GM19395 (cell line): Measurements from ENCODE around the gene LGR6.
A peak's percentile ranks its signal among the peaks of the same experiment; 100 is the strongest.
"Not testable (repeated sequence)": the region's sequence is repeated elsewhere in the genome, so short reads cannot be mapped to it uniquely, and the experiment has no call there.

Experiments
- ATAC-seq: cut with Tn5 transposase; IDR thresholded peaks from one replicate; pipeline ENCODE4 v1.9.1; 2021; ENCODE audit warnings: mild to moderate bottlenecking, moderate library complexity; ENCODE audit not compliant: unreplicated experiment

Gene LGR6

DNA sequence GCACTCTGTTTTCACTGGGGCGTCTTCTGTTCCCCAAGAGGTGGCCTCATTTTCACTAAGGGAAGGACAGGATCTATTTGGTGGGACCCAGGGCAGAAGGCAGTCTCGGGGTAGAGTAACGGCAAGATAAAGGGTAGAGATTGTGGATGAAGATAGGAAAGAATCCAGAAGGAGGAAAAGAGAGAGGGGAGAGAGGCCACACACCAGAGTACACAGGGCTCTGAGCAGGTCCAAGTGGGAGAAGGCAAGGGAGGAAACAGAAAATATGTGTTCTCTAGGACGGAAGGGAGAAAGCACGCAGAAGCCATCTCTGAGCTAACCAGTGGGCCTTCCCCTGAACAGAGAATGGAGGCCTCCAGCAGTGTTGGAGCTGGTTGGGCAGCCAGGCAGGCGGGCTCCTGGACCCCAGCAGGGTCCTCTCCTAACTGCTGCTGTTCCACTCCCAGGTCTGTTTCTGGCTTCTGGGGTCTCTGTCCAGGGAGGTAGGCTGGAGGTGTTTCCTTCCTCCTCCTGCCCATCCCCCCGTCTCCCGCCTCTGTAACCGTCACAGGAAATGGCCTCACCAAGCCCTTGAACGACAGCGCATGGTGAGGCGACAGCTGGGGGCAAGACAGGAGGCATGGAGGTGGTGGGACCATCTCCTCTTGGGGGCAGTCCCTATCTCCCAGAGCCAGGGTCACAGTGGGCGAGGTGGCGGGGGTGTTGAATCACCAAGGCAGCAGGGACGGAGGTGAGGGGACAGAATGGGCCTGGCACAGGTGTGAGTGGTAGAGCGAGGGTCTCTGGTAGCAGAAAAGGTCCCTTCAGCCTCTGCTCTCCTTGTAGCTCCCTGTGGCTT, 33.8 kb upstream of the LGR6 start:
- ATAC-seq = no peak

DNA sequence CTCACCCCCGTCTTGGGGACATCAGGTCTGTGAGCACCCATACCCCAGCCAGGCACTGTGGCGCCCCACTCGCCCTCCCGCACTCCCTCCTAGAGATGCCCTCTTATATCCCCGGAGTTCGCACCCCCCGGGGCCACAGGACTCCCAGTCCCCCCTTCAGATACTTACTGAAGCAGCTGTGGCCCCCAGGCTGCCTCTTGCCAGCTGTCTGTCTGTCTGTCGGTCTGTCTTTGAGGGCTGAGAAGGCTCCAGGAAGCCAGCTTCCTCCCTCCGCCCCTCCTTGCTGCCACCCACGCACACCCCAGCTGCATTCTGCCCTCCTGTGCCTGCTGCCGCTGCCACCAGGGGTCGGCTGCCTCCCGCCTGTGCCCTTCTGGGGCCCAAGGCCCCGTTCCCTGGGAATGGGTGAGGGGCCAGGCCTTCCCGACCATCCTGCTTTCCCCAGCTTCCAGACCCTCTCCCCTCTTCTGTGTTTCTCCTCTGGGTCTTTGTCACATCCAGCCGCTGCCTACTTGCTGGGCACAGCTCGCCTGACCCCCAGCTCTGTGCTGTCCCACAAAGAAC, 33.1 kb upstream of the LGR6 start, which contains the start of gene PTPN7:
TSS of gene PTPN7 (minus strand) at position 226 of the 564 bp plus-strand sequence. CDS start 1,200 bp downstream, outside the sequence.
- no peak for ATAC-seq

DNA sequence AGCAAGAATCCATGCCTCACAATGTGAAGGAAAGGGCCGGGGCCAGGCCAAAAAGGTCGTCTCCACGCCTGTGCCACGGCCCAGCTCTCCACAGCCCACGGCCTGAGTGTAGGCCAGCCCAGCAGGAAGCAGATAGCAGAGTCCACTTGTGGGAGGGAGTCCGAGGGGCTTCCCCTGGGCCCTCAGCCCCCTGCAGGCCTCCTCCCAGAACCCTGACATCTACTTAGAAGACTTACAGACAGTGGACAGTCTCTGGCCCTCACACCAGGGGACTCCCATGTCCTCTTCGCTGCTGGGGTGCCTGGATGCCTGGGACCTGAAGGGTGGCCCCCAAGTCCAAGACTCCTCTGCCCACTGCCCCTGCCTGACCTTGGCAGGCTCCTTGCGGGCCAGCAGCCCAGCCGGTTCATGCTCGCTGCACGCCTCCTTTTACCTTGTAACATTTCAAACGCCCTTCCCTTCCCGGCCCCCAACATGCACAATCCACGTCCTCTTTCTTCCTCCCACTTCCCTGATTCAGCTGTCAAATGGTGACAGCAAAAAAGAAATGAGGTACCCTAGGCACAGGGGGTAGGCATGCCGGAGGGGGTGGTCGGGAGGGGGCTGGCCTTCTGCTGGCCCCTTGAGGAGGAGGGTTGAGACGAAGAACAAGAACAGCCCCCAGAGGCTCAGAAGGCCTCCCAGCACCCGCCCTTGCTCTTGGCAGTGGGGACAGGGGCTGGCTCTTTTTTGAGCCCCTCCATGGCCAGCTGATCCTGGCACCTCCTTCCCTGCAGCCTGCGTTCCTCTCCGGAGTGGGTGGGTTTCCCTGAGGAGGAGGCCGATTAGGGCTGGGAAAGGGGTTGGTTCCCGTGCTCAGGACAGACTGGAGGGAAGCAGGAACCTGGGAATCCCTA, 32.2 kb upstream of the LGR6 start:
- no peak for ATAC-seq

DNA sequence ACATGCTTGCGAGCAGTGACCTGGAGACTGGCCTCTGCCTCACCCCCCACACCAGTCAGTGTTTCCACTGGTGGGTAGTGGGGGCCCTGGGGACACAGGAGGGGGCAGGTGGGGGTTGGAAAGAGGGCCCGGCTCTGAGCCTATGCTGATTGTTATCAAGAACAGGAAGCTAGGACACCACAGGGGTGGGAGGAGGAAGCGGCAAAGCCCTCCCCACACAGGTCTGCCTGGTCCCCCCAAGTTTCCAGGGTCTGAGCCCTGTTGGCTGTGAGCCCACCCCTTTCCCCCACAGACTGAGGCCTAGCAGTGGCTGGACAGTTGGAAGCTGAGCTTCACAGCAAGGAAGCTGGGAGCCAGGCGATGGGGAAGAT, 31.6 kb upstream of the LGR6 start:
- ATAC-seq = no peak

DNA sequence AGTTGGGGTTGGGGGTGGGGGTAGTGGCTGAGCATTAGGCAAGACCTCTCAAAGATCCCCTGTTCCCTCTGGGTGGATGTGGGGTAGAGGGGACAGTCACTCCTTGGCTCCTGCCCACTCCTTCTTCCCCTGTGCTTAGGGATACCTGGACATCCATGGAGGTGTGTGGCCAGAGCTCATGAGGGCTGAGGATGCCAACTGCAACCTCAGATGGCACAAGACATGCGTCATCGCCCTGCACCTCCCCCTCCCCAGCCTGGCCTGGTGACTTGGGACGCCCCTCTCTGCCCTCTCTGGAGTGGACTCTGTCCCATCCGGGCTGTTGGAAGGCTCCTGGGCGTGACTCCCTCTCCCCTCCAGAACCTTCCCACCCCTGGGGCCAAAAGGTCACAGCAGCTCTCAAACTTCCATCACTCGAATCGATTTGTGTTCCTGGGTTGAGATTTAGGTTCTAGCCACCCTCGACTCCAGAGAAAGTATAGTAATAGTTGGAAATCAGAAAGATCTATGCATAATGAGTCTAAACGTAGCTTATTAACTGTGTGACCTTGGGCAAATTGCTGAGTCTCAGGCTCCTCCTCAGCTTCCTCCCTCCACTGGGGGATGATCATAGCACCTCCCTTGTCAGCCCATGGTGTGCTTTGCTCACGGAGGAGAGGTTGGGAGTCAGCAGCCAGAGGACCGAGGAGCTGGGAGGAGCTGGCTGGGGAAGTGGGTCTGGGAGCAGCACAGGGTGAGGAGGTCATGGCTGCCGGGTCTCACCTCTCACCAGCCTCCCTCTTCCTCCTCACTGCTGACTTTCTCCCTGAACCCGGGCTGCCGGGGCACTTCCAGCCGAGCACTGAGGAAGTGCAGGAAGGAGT, 30.9 kb upstream of the LGR6 start:
- ATAC-seq = no peak

DNA sequence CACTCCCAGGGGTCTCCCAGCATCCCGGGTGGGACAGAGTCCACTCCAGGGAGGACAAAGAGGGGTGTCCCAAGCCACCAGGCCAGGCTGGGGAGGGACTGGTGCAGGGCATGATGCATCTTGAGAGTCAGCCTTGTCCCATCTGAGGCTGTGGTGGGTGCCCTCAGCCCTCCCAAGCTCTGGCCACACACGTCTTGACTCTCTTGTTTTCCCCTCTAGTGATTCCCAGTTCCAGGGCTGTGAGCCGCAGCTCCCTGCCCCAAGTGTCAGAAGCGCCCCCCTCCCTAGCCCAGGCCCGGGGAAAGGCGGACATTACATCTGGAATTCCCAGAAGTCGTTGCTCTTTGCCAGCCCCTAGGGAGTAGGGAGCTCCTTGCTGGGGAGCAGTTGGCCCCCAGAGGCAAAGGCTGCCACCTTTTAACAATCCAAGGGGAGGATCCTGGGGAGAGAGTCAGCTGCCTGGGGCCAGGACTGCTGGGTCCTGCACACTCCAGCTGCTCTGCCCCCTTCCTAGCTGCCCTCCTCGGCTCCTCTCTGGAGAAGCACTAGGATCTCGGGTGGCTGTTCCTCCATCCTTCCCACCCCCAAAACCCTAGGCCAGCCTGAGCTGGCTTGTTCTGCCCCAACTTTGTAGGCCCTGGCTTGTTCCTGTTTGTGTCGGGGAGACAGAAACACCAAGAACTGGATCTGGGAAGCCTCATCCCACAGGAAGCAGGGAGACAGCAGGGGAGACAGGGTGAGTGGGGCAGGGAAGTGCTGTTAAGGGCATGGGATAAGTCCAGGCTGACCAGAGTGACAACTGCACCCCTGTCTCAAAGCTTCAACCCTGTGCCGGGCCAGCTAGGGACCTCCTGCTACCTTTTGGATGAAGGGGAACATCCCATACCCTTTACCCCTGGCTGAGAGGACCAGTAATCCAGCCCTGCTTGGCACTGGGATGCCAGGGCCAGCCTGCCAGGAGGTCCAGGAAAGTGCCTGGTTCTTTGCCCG, 30.0 kb upstream of the LGR6 start:
- no peak for ATAC-seq

DNA sequence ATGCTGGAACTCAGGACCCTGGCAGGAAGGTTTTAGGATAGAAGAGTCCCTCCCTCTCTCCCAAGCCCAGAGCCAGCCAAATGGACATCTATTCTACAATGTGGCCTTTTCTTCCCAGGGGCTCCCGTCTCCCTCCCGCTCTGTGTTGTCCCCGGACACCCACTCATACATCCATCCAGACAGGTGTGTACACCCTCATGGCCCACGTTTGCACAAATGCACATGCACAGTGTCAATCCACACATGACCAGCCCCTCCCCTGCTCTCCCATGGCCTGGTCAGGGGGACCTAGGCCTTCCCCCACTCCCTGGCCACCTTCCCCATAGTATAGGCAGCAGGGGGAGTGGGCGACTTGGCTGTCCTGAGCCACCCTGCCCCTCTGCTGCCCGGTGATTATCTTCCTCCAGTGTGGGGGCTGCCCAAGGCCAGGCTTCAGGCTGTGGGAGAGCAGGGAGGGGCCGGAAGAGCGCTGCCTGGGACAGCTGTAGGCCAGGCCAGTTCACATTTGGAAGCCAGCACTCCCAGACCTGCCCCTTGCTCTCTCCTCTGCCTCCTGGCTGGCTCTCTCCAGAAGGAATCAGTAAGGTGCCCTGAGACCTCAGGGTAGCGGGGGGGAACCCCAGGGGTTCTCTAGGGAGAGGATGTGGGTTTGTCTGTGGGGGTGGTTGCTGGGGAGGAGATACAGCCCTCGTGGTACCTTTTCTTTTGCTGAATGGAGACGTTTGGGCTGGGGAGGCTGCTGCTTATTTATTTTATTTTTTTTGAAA, 29.1 kb upstream of the LGR6 start:
- peak; percentile 49 for ATAC-seq

DNA sequence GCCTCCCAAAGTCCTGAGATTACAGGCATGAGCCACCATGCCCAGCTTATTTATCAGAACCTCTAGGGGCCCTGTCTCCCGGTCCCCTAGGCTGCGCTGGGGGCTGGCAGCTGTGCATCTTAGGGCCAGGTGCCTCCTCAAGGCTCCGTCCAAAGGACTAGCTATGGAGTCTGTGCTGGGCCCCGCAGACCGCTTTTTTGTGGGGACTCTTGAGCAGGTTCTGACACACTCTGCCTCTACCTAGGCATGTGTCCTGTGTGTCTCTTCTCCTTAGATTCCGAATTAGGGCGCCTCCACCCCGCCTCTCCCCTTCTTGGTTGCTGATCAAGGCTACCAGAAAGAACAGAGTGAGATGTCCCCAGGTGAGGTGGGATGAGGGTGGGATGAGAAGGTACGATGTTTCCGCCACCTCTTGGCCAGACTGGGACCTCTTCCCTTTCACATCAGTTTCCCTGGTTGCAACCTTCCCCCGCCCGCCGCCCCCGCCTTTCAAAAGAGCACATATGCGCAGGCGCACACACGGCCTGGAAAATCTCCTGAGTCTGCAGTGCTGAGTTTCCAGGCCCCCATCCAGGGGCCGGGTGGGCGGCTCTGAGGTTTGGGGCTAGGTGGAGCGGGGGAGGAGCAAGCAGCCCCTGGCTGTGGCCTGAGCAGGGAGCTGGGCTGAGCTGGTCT, 28.2 kb upstream of the LGR6 start:
- ATAC-seq = no peak

DNA sequence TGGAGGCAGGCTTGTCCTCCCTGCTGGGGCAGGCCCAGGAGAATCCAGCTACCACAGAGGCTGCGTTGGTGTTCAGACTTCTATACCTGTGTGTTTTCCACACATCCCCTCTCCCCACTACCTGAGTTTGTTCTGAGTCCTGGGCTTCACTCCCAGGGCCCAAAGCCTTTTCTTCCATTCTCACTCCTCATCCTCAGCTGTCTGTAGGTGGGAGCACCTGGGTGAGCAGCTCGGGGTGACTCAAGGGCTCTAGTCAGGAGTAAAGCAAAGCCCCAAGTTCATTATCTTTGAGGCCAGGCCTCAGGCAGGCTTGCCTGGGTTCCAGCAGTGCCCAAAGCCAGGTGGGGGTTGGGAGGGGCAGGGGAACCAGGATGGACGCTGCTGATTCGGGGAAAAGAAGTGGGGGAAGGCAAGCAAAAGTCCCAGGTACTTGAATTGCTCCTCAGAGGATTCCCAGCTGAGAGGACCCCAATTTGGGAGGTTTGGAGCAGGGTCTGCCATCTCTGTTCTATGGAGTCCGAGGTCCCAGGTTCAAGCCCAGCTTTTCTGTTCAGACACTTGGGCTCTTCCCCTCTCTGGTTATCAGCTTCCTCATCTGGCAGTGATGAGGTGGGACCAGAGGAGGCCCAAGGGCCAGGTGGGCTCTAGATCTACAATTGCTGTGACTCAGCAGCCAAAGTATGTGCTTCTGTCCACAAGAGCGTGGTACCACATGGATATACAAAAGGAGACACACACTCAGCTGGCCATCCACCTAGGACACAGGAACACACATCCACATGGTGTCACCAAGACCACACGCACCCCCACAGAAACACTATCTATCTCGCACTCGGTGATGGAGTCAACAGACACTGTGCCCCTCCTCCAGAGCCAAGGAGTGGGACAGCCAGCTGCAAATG, 27.4 kb upstream of the LGR6 start:
- ATAC-seq = no peak

DNA sequence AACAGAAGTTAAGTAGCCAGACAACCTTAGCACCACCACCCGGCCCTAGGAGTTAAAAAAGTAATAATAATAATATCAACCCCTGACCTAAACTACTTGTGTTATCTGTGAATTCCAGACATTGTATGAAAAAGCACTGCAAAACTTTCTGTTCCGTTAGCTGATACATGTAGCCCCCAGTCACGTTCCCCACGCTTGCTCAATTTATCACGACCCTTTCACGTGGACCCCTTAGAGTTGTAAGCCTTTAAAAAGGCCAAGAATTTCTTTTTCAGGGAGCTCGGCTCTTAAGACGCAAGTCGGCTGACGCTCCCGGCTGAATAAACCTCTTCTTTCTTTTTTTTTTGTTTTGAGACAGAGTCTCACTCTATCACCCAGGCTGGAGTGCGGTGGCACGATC, 26.5 kb upstream of the LGR6 start:
- not testable (repeated sequence) for ATAC-seq

DNA sequence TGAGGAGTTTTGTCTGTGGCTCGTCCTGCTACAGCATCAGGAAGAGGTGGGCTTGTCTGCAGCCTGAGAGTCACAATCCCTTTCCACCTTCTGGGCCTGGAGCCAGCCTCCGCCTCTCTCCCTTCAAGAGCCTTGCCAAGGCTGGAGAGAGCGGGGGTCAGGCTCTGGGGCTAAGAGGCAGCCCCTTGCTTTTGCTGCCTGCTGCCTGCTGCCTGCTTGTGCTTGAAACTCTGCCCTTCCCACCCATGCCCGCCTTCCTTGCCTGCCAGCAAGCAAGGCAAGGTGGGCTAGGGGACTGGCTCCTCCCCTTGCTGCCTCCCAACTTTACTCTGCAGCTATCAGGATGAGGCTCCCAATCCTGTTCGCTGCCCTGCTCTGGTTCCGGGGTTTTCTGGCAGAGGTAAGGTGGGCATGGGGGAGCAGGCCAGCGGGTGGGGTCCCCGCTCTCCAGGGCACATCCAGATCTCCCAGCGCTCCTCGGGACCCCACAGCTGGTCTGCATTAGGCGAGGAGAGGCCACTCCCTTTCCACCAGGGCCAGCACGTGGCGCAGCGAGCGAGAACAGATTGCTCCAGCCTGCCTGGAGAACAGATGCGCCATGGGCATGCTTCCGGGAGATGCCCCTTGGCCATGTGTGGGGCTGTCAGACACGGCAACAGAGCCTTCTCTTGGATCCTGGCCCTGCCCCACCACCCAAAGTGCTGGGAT, 25.7 kb upstream of the LGR6 start:
- ATAC-seq = no peak

DNA sequence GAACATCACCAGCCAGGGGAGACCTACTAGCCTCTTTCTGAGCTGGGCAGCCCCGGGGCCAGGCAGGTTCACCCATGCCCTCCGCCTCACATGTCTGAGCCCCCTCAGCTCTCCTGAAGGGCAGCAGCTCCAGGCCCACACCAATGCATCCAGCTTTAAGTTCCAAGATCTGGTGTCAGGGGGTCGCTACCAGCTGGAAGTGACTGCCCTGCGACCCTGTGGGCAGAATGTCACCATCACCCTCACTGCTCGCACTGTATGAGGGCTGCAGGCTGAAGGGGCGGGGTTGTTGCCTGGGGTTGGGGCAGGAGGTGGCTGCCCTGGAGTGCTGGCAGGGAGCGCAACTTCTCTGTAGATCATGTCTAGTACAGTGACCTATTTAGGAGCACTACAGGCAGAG, 24.7 kb upstream of the LGR6 start:
- ATAC-seq = no peak

DNA sequence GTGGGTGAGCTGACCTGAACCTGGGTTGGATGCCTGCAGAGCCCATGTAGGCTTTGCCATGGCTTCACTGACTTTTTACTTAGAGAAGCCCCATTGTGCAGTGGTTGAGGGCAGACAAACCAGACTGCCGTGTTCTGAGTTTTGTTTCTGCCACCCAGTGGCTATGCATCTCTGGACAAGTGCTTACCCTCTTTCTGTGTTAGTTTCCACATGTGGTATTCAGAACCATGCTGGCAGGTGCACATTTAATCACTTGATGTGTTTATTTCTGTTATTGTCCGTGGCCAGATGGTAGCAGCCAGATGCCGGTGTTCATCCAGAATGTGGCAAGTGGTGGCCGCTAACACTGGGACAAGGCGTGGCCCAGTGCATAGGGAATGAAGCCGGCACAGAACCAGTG, 22.9 kb upstream of the LGR6 start:
- ATAC-seq = no peak

DNA sequence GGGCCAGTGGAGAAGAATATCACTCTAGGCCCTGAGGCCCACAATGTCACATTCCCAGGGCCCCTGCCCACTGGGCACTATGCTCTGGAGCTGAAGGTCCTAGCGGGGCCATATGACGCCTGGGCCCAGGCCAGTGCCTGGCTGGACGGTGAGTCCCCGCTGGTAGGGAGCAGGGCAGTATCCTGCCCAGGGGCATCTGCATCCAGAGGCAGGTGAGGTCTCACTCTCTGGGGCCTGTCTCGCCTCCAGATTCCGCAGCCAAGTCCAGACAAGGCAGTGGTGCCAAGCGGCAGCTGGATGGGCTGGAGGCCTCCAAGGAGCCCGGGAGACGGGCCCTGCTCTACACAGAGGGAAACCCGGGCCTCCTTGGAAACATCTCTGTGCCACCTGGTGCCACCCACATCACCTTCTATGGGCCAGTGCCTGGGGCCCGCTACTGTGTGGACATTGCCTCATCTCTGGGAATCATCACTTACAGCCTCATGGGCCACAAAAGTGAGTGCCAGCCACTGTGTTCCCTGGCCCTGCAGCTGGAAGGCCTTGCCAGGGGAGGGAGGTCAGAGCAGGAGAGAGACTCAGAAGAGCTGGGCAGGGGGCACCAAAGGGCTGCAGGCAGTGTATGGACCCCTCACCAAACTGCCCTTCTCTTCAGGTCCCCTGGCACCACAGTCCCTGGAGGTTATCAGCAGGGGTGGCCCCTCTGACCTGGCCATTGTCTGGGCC, 22.1 kb upstream of the LGR6 start:
- no peak for ATAC-seq

DNA sequence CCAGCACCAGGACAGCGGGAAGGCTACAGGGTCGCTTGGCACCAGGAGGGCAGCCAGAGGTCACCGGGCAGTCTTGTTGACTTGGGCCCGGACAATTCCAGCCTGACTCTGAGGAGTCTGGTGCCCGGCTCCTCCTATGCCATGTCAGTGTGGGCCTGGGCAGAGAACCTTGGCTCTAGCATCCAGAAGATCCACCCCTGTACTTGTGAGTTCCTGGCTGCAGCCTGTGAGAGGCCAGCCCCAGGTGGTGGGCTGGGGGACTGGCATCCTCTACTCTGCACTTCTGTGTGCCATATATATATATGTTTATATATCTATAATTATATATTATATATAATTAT, 21.6 kb upstream of the LGR6 start:
- no peak for ATAC-seq

DNA sequence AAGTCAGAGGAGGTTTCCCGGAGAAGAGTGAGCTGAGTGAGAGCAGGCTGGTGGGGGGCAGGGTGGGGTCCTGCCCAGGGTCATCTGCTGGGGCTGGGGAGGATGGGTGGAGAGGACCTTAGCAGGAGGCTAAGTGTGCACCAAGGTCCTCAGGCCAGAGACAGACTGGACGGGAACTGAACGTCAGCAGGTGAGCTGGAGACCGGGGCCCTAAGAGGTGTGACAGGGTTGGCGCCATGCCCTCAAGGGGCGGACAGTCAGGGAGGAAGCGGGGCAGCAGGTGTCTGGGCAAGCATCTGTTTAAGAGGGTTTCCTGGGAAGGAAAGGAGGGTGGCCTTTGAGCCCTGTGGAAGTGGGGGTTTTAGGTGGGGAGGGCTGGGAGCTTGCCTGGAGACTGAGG, 19.6 kb upstream of the LGR6 start:
- no peak for ATAC-seq
